GM10266 (cell line): ENCODE data around the gene FBXL7.

Experiments used
- DNase-seq: peaks from one replicate; pipeline ENCODE4 v3.0.0; 2012; ENCODE audit errors: extremely low spot score
- CTCF ChIP-seq: IDR thresholded peaks from 2 replicates; pipeline ENCODE4 v1.5.1; 2012; ENCODE audit warnings: mild to moderate bottlenecking, low read depth; ENCODE audit not compliant: control insufficient read depth, insufficient read depth; ENCODE audit errors: missing control alignments

The FBXL7 gene

GRCh38 chr5:15885156-15885555 lies 385.2 kb downstream of the FBXL7 start:
- no peak for DNase-seq
- no peak for TF ChIP-seq CTCF

GRCh38 chr5:15886156-15886555 lies 386.2 kb downstream of the FBXL7 start:
- no peak for TF ChIP-seq CTCF
- DNase-seq: no peak

- DNase-seq: no peak
- TF ChIP-seq CTCF: no peak
These were observed 387.1 kb downstream of the FBXL7 start for GRCh38 chr5:15887093-15887492.

GRCh38 chr5:15889001-15889400 lies 389.0 kb downstream of the FBXL7 start:
- TF ChIP-seq CTCF: no peak
- DNase-seq: no peak

- no peak for DNase-seq
- TF ChIP-seq CTCF: no peak
These were observed 393.9 kb downstream of the FBXL7 start for GRCh38 chr5:15893866-15894265.

- no peak for DNase-seq
- TF ChIP-seq CTCF: no peak
These were observed 397.7 kb downstream of the FBXL7 start for GRCh38 chr5:15897656-15898055.

GRCh38 chr5:15898641-15899040 lies 398.7 kb downstream of the FBXL7 start:
- no peak for DNase-seq
- no peak for TF ChIP-seq CTCF
